ENCODE measurements around the gene NEDD8. TPM values are rescaled to one million over a fixed set of nuclear protein-coding genes. Genes with fewer than 3 reads are reported as not detected.

The NEDD8 gene
- total RNA-seq, 2 experiments from 2014 or later: 42.0 to 43.5 TPM

DNA sequence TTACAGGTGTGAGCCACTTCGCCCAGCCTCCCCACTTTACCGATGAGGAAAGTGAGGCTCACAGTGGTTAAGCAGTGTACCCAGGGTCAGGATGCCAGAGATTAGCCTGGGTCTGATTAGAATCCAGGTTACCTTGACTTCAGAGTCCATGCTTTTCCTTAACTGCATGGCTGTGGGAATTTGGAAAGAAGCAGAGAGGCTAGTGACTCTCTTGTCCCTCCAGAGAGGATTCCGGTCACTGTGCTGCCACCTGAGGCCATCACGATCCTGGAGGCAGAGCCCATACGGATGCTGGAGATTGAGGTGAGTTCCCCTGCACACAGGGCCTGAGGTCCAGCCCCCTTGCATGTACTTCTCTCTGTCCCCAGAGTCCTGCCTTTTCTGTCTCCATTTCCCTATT, 55.6 kb downstream of the NEDD8 start:
- DNase-seq (no peak), ATAC-seq (ENCODE audit: poor library complexity) (no peak)
- Mint-ChIP-seq H3K4me1 (ENCODE audit: low read depth) (peaks cover 20% of the 10 kb centered on the region), H3K27ac (no peak overlapping the region), H3K9me3 (no peaks in the 10 kb centered on the region), H3K4me3 (no peak overlapping the region), H3K36me3 (ENCODE audit: low read depth) (peaks cover 70% of the 10 kb centered on the region), H3K27me3 (no peaks in the 10 kb centered on the region)
- Histone ChIP-seq H3K9me3 (ENCODE audit: control insufficient read depth in 1 of 2, insufficient read depth in 1 of 2, low read length in 2 of 2) (no peaks in the 10 kb centered on the region), H3K36me3 (ENCODE audit: insufficient read depth, low read length) (peaks cover 64% of the 10 kb centered on the region), H3K4me1 (ENCODE audit: insufficient read depth, low read length) (peaks cover 13% of the 10 kb centered on the region), H3K27ac (ENCODE audit: low read depth in 1 of 2, low read length in 2 of 2) (no peak overlapping the region), H3K27me3 (ENCODE audit: control insufficient read depth in 1 of 2, insufficient read depth in 2 of 2, low read length in 2 of 2) (no peaks in the 10 kb centered on the region), H3K4me3 (ENCODE audit: low read length) (no peak overlapping the region)
- CTCF ChIA-PET: interaction anchor here (2.0 kb wide), 1 partner anchor 16 kb away, joined by 9 read pairs; the partner anchor contains the start of gene IRF9
- no peak for TF ChIP-seq CTCF (IDR thresholded peaks at IDR 0.05)
- intact Hi-C loops (cut with DNase I, micrococcal nuclease): no loop called here
- POLR2A ChIA-PET: interaction anchor here (0.9 to 2.3 kb wide), 3 partner anchors 15 to 62 kb away, joined by 3 to 11 read pairs (median 4); partner anchors contain the start of genes DCAF11, IRF9, NRL and PSME1

- intact Hi-C loops (cut with DNase I, micrococcal nuclease): no loop called here
- ATAC-seq (ENCODE audit: poor library complexity) (no peak), DNase-seq (no peak)
- peak overlapping the region; percentile 82 for H3K4me3 Mint-ChIP-seq
- H3K27ac Mint-ChIP-seq: peak overlapping the region; percentile 74
- H3K36me3 ChIP-seq (ENCODE audit: insufficient read depth, low read length): peaks cover 37% of the 10 kb centered on the region
- H3K36me3 Mint-ChIP-seq (ENCODE audit: low read depth): peaks cover 50% of the 10 kb centered on the region
- H3K27me3 ChIP-seq (ENCODE audit: control insufficient read depth in 1 of 2, insufficient read depth in 2 of 2, low read length in 2 of 2): no peaks in the 10 kb centered on the region
- H3K27ac ChIP-seq (ENCODE audit: low read depth in 1 of 2, low read length in 2 of 2): peak overlapping the region in 1 of 2 donors; percentile 44
- peaks cover 21% of the 10 kb centered on the region for H3K4me1 ChIP-seq (ENCODE audit: insufficient read depth, low read length)
- no peaks in the 10 kb centered on the region for H3K9me3 Mint-ChIP-seq
- POLR2A ChIA-PET: interaction anchor here (0.8 to 5.4 kb wide), 6 partner anchors 11 to 59 kb away, joined by 3 to 53 read pairs (median 5); partner anchors contain the start of genes DCAF11, EMC9, IPO4 and IRF9
- CTCF ChIA-PET: interaction anchor here (1.4 kb wide), 1 partner anchor 12 kb away, joined by 3 read pairs; no protein-coding TSS in a partner anchor
- H3K4me1 Mint-ChIP-seq (ENCODE audit: low read depth): peaks cover 36% of the 10 kb centered on the region
- peak overlapping the region; percentile 56 for H3K4me3 ChIP-seq (ENCODE audit: low read length)
- H3K9me3 ChIP-seq (ENCODE audit: control insufficient read depth in 1 of 2, insufficient read depth in 1 of 2, low read length in 2 of 2): no peaks in the 10 kb centered on the region
- TF ChIP-seq CTCF (IDR thresholded peaks at IDR 0.05): no peak
- H3K27me3 Mint-ChIP-seq: no peaks in the 10 kb centered on the region
Measured at GRCh38 chr14:24172871-24173281, 59.3 kb downstream of the NEDD8 start.

DNA sequence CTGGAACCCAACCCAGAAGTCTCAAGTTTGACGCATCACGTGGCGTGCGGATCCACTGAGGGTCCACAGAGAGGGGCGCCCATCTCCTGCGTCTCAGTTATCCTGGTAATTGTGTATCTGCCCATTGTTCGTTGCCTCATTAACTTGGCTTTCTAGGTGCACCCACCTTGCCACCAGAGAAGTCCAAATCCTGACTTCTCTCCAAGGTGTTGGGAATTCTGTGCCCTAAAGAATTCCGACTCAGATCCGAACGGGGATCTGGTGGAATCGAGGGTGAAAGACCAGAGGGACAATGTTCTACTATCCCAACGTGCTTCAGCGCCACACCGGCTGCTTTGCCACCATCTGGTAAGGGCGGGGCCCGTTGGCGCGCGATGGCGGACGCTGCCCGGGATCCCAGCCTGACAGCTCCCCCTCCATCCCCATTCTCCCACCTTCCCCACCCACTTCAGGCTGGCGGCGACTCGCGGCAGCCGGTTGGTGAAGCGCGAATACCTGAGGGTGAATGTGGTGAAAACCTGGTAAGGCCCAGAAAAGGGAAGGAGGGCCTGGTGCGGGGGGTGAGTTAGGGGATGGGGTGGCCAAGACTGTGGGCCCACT, 59.8 kb downstream of the NEDD8 start:
- ATAC-seq (ENCODE audit: poor library complexity) (no peak), DNase-seq (no peak)
- H3K36me3 Mint-ChIP-seq (ENCODE audit: low read depth): peaks cover 51% of the 10 kb centered on the region
- Histone ChIP-seq H3K4me3 (ENCODE audit: low read length) (peak overlapping the region; percentile 56), H3K4me1 (ENCODE audit: insufficient read depth, low read length) (peaks cover 21% of the 10 kb centered on the region), H3K36me3 (ENCODE audit: insufficient read depth, low read length) (peaks cover 37% of the 10 kb centered on the region), H3K9me3 (ENCODE audit: control insufficient read depth in 1 of 2, insufficient read depth in 1 of 2, low read length in 2 of 2) (no peaks in the 10 kb centered on the region), H3K27me3 (ENCODE audit: control insufficient read depth in 1 of 2, insufficient read depth in 2 of 2, low read length in 2 of 2) (no peaks in the 10 kb centered on the region), H3K27ac (ENCODE audit: low read depth in 1 of 2, low read length in 2 of 2) (peak overlapping the region; percentile 29 to 44)
- no peaks in the 10 kb centered on the region for H3K9me3 Mint-ChIP-seq
- H3K4me3 Mint-ChIP-seq: peak overlapping the region; percentile 89
- H3K27ac Mint-ChIP-seq: peak overlapping the region; percentile 79
- ChIA-PET CTCF (interaction anchor here (1.4 to 1.8 kb wide), 2 partner anchors 11 to 12 kb away, joined by 3 to 9 read pairs; partner anchors contain the start of gene IRF9), POLR2A (interaction anchor here (1.3 to 5.4 kb wide), 6 partner anchors 11 to 92 kb away, joined by 3 to 53 read pairs (median 8); partner anchors contain the start of genes DCAF11, EMC9, IPO4 and IRF9)
- no peaks in the 10 kb centered on the region for H3K27me3 Mint-ChIP-seq
- no peak for TF ChIP-seq CTCF (IDR thresholded peaks at IDR 0.05)
- H3K4me1 Mint-ChIP-seq (ENCODE audit: low read depth): peaks cover 40% of the 10 kb centered on the region
- intact Hi-C loops (cut with DNase I, micrococcal nuclease): no loop called here

Measured in CD4-positive, alpha-beta T cell (primary cell).